K562 (cell line): ENCODE results near the gene EEF2K. TPM values are rescaled to one million over a fixed set of nuclear protein-coding genes. Genes with fewer than 3 reads are reported as not detected.

Experiments used
- ATAC-seq: fragments of 200-7000 bp; cut with Tn5 transposase; 3 replicates; pipeline ENCODE4 v1.9.1; 2020; ENCODE audit warnings: moderate library complexity
- BruUV-seq: library from RNA; stranded (reverse); fragments of 400-500 nt; replicated peaks from 2 replicates; lab custom pipeline; 2021; lab: Mats Ljungman, UMichigan
- CTCF ChIA-PET: fragments of 300-600 bp; formaldehyde crosslinking; extraction: SDS; loops from one replicate; lab custom pipeline; 2021; ENCODE audit warnings: low intra/inter-chr PET ratio; lab: Yijun Ruan, JAX
- POLR2A ChIA-PET: fragments of 300-600, 350-650 bp; sonication (Branson Sonifier 250); formaldehyde crosslinking; extraction: SDS; loops from one replicate; lab custom pipeline; 2021; ENCODE audit warnings: antibody characterized with exemption, inconsistent platforms; lab: Yijun Ruan, JAX
- DNase-seq, 4 experiments: peaks; one replicate each; pipeline versions ENCODE4 v3.0.0 to v3.0.0-alpha.2; 2011 to 2018; ENCODE audit warnings: low spot score in 3 of 4, mixed read lengths in 3 of 4; ENCODE audit errors: extremely low read depth in 1 of 4
- FAIRE-seq: peaks from 2 replicates; lab custom pipeline; 2011; peaks lifted over from hg19 to GRCh38; lab: Jason Lieb, UNC
- H2AFZ ChIP-seq: 2 replicates; pipeline ENCODE4 v1.6.0; 2011; ENCODE audit warnings: low read depth, low read length, control low read depth, inconsistent platforms
- H3K27ac ChIP-seq: fragments of 200-600 bp; 3 replicates; pipeline ENCODE4 v1.8.0; 2011; ENCODE audit warnings: low read depth, mild to moderate bottlenecking, control low read depth, inconsistent platforms, low read length, moderate library complexity, mixed read lengths; ENCODE audit errors: extremely low read depth
- H3K27me3 ChIP-seq, 2 experiments: fragments of 300-600 bp in 1 of 2; 2 replicates in 1 of 2; 3 replicates in 1 of 2; pipeline versions ENCODE4 v1.6.0 to v1.8.0; 2011; ENCODE audit warnings: inconsistent platforms in 2 of 2, low read length in 2 of 2, mild to moderate bottlenecking in 1 of 2, mixed read lengths in 1 of 2, moderate library complexity in 1 of 2; ENCODE audit not compliant: control insufficient read depth in 2 of 2, insufficient read depth in 2 of 2
- H3K36me3 ChIP-seq: fragments of 300-600 bp; 3 replicates; pipeline ENCODE4 v1.8.0; 2011; ENCODE audit warnings: mild to moderate bottlenecking, low read length, inconsistent platforms; ENCODE audit not compliant: control insufficient read depth, insufficient read depth
- H3K4me1 ChIP-seq, 2 experiments: fragments of 200-600 bp in 1 of 2; replicated peaks in 1 of 2; 2 replicates in 1 of 2; 3 replicates in 1 of 2; pipeline versions ENCODE4 v1.5.1 to v1.8.0; 2011; ENCODE audit warnings: inconsistent platforms in 2 of 2, low read length in 2 of 2, mild to moderate bottlenecking in 1 of 2, mixed read lengths in 1 of 2, moderate library complexity in 1 of 2; ENCODE audit not compliant: control insufficient read depth in 2 of 2, insufficient read depth in 2 of 2
- H3K4me2 ChIP-seq: 2 replicates; pipeline ENCODE4 v1.6.1; 2011; ENCODE audit warnings: low read length, control low read depth, inconsistent platforms, mixed read lengths; ENCODE audit not compliant: insufficient read depth
- H3K4me3 ChIP-seq: fragments of 200-600 bp; sonication (generic), shearing (Covaris generic); 2 replicates; pipeline ENCODE4 v1.5.1; 2016; ENCODE audit warnings: control low read depth, inconsistent platforms
- H3K79me2 ChIP-seq: fragments of 200-600 bp; 3 replicates; pipeline ENCODE4 v1.8.0; 2011; ENCODE audit warnings: low read length, inconsistent platforms; ENCODE audit not compliant: control insufficient read depth, insufficient read depth
- H3K9ac ChIP-seq, 2 experiments: 2 replicates each; pipeline versions ENCODE4 v1.6.0 to v1.6.1; 2011; ENCODE audit warnings: low read depth in 2 of 2, low read length in 2 of 2, control low read depth in 1 of 2, inconsistent platforms in 1 of 2, mild to moderate bottlenecking in 1 of 2, mixed read lengths in 1 of 2; ENCODE audit not compliant: insufficient read depth in 1 of 2
- H3K9me1 ChIP-seq: one replicate; pipeline ENCODE4 v1.6.0; 2011; ENCODE audit warnings: inconsistent platforms, mild to moderate bottlenecking, low read length, moderate library complexity; ENCODE audit not compliant: control insufficient read depth, insufficient read depth
- H3K9me3 ChIP-seq: replicated peaks from 2 replicates; pipeline ENCODE4 v1.5.1; 2011; ENCODE audit warnings: low read depth, low read length, inconsistent platforms; ENCODE audit not compliant: control insufficient read depth, insufficient read depth
- H4K20me1 ChIP-seq: replicated peaks from 2 replicates; pipeline ENCODE4 v1.6.1; 2011; ENCODE audit warnings: low read length, inconsistent platforms, mixed read lengths; ENCODE audit not compliant: control insufficient read depth, insufficient read depth
- ETV1 ChIP-seq: fragments of 450-650 bp; conservative IDR thresholded peaks from 2 replicates; pipeline ENCODE4 v1.6.1; 2016; ENCODE audit warnings: missing genetic modification characterization, control low read depth, low read depth, missing compliant biosample characterization
- FOXA3 ChIP-seq, 2 experiments: fragments of 450-650 bp in 1 of 2; sonication (generic) in 1 of 2; formaldehyde crosslinking; IDR thresholded peaks in 1 of 2; conservative IDR thresholded peaks in 1 of 2; 2 replicates each; pipeline versions ENCODE4 v1.4.0 to v1.8.0; 2020 to 2022; ENCODE audit warnings: mild to moderate bottlenecking in 2 of 2, missing genetic modification reagents in 1 of 2
- KDM1A ChIP-seq, 2 experiments: fragments of 450-650 bp; IDR thresholded peaks; 2 replicates each; pipeline ENCODE4 v1.6.1; 2016; ENCODE audit warnings: mild to moderate bottlenecking in 2 of 2
- LCOR ChIP-seq: sonication (generic); formaldehyde crosslinking; IDR thresholded peaks from 2 replicates; pipeline ENCODE4 v1.8.0; 2022; ENCODE audit warnings: mild to moderate bottlenecking, missing genetic modification reagents
- MCM2 ChIP-seq: fragments of 450-650 bp; IDR thresholded peaks from 2 replicates; pipeline ENCODE4 v1.6.1; 2017; ENCODE audit warnings: low read depth, mild to moderate bottlenecking
- PHF21A ChIP-seq: fragments of 450-650 bp; IDR thresholded peaks from 2 replicates; pipeline ENCODE4 v1.6.1; 2017; ENCODE audit warnings: low read depth, borderline replicate concordance
- THRB ChIP-seq: fragments of 450-650 bp; formaldehyde crosslinking; conservative IDR thresholded peaks from 2 replicates; pipeline ENCODE4 v1.4.0; 2022; ENCODE audit warnings: mild to moderate bottlenecking, missing genetic modification characterization
- ZBED1 ChIP-seq: IDR thresholded peaks from 2 replicates; pipeline ENCODE4 v1.6.1; 2014
- ZNF197 ChIP-seq: fragments of 200-800 bp; sonication (Bioruptor generic); IDR thresholded peaks from 2 replicates; pipeline ENCODE4 v1.6.1; 2016; ENCODE audit warnings: low read depth, missing genetic modification characterization, missing compliant biosample characterization
- ZNF324 ChIP-seq: fragments of 250-450 bp; sonication (Bioruptor Pico); IDR thresholded peaks from 2 replicates; pipeline ENCODE4 v1.4.0; 2020; ENCODE audit warnings: mild to moderate bottlenecking
- ZNF436 ChIP-seq: fragments of 250-450, 450-650 bp; sonication (Bioruptor Pico); formaldehyde crosslinking; IDR thresholded peaks from 2 replicates; pipeline ENCODE4 v1.7.0; 2020; ENCODE audit warnings: mild to moderate bottlenecking
- WGBS: fragments of 100-300 bp; shearing (Covaris generic); methylation state at CpG from one replicate; pipeline ENCODE4 v1.1.6; 2016; ENCODE audit warnings: low coverage, mixed read lengths; ENCODE audit not compliant: insufficient coverage; ENCODE audit errors: missing lambda C conversion rate; 5-methylcytosine and 5-hydroxymethylcytosine counted together
- in situ Hi-C: fragments of 300-500 bp; cut with MboI; formaldehyde crosslinking; loops from 4 replicates; pipeline ENCODE4 v1.15.0; 2018; ENCODE audit warnings: inconsistent platforms, mixed read lengths
- intact Hi-C: fragments of 100-400 bp; cut with micrococcal nuclease; formaldehyde crosslinking; loops from 2 replicates; pipeline ENCODE4 v1.14.2; 2022
- polyA plus RNA-seq, 8 experiments: library from polyadenylated mRNA; depleted of rRNA in 4 of 8; stranded (reverse) in 5 of 8; unstranded in 3 of 8; fragments of >200 nt; fragmentation: Nextera tagmentation in 2 of 8; fragmentation: Illumina TruSeq in 1 of 8; extraction: Ambion mirVana in 2 of 8; extraction: Trizol in 1 of 8; gene quantifications; 2 replicates each; pipeline versions ENCODE4 v1.2.1 to v1.2.3, GENCODE V29; 2011 to 2014; ENCODE audit warnings: inconsistent platforms in 1 of 8, missing spikeins in 1 of 8
- total RNA-seq, 7 experiments: library from RNA; depleted of rRNA in 6 of 7; stranded (reverse); fragments of >200 nt in 6 of 7; fragmentation: Illumina TruSeq in 2 of 7; extraction: Trizol in 2 of 7; gene quantifications; 2 replicates each; pipeline versions ENCODE4 v1.2.1 to v1.2.3, GENCODE V29; 2011 to 2021; ENCODE audit warnings: low replicate concordance in 1 of 7
- TF ChIP-seq, protein P1 (sequence below): fragments of 200-800 bp; sonication (Bioruptor generic); IDR thresholded peaks from 2 replicates; pipeline ENCODE4 v1.6.1; 2017; ENCODE audit warnings: missing genetic modification characterization, missing compliant biosample characterization
- TF ChIP-seq, protein P2 (sequence below): fragments of 250-450 bp; sonication (Bioruptor Pico); IDR thresholded peaks from 2 replicates; pipeline ENCODE4 v1.9.0; 2021; ENCODE audit warnings: mild to moderate bottlenecking
- TF ChIP-seq, protein P3 (sequence below): IDR thresholded peaks from 2 replicates; pipeline ENCODE4 v1.6.1; 2011; ENCODE audit warnings: borderline replicate concordance, low read depth, mild to moderate bottlenecking, moderate library complexity, low read length; ENCODE audit not compliant: insufficient read depth, poor library complexity, severe bottlenecking

EEF2K gene
- total and polyA plus RNA-seq, 9 of the 15 experiments (the other 6 are each of a cell fraction or from before 2014, with no cell fraction given): 3.0 to 35.2 (median 12.2) TPM

DNA sequence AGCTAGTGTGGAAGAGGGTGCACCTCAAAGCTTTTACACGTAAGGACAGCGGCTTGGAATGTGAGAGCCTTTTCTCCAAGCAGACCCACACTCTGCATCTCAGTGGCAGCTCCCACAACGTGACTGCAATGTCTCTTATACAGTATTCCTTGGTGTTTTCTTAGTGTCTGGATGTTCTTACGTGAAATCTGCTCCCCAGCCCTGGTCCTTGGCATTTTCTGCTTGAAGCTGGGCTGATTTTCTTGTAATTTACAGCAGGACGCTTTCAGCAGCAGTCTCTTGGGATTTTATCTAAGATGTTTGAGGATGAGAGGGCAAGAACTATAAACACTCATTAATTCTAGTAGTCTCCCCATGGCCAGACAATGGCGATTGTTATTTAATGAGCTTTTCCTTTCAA lies 79.0 kb downstream of the EEF2K start:
- Histone ChIP-seq H4K20me1 (no peaks in the 10 kb centered on the region), H3K27ac (no peak overlapping the region), H3K4me2 (no peak overlapping the region), H3K9ac (no peak overlapping the region), H3K36me3 (peaks cover 53% of the 10 kb centered on the region), H3K9me1 (no peaks in the 10 kb centered on the region), H3K4me1 (peaks cover 13 to 20% of the 10 kb centered on the region in 2 experiments; a peak in 4 of 5 replicates), H3K9me3 (no peaks in the 10 kb centered on the region), H3K27me3 (no peaks in the 10 kb centered on the region), H3K4me3 (no peak overlapping the region), H3K79me2 (no peaks in the 10 kb centered on the region), H2AFZ (no peak overlapping the region)
- FAIRE-seq (no peak), DNase-seq (no peak), ATAC-seq (no peak)
- in situ Hi-C loops: no loop called here
- intact Hi-C loops: no loop called here
- 94% methylated on average over 6 of the region's 6 CpGs for WGBS
- TF ChIP-seq ZBED1: no peak
- TF ChIP-seq, protein P1, sequence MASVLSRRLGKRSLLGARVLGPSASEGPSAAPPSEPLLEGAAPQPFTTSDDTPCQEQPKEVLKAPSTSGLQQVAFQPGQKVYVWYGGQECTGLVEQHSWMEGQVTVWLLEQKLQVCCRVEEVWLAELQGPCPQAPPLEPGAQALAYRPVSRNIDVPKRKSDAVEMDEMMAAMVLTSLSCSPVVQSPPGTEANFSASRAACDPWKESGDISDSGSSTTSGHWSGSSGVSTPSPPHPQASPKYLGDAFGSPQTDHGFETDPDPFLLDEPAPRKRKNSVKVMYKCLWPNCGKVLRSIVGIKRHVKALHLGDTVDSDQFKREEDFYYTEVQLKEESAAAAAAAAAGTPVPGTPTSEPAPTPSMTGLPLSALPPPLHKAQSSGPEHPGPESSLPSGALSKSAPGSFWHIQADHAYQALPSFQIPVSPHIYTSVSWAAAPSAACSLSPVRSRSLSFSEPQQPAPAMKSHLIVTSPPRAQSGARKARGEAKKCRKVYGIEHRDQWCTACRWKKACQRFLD (CRISPR knock-in tag): no peak
- no peak for TF ChIP-seq KDM1A (IDR thresholded peaks at IDR 0.05)
- TF ChIP-seq ZNF197 (CRISPR knock-in tag): no peak
- no peak for TF ChIP-seq FOXA3 (CRISPR knock-in tag; conservative IDR thresholded peaks at IDR 0.05 in 1 of 2, IDR thresholded peaks at IDR 0.05 in 1 of 2)
- no peak for TF ChIP-seq ZNF436 (CRISPR knock-in tag)
- TF ChIP-seq LCOR (CRISPR knock-in tag): no peak
- TF ChIP-seq THRB: no peak
- TF ChIP-seq PHF21A: no peak
- TF ChIP-seq ZNF324 (CRISPR knock-in tag): no peak
- no peak for TF ChIP-seq MCM2
- TF ChIP-seq, protein P2, sequence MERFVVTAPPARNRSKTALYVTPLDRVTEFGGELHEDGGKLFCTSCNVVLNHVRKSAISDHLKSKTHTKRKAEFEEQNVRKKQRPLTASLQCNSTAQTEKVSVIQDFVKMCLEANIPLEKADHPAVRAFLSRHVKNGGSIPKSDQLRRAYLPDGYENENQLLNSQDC (CRISPR knock-in tag): no peak
- TF ChIP-seq, protein P3, sequence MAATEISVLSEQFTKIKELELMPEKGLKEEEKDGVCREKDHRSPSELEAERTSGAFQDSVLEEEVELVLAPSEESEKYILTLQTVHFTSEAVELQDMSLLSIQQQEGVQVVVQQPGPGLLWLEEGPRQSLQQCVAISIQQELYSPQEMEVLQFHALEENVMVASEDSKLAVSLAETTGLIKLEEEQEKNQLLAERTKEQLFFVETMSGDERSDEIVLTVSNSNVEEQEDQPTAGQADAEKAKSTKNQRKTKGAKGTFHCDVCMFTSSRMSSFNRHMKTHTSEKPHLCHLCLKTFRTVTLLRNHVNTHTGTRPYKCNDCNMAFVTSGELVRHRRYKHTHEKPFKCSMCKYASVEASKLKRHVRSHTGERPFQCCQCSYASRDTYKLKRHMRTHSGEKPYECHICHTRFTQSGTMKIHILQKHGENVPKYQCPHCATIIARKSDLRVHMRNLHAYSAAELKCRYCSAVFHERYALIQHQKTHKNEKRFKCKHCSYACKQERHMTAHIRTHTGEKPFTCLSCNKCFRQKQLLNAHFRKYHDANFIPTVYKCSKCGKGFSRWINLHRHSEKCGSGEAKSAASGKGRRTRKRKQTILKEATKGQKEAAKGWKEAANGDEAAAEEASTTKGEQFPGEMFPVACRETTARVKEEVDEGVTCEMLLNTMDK: no peak
- TF ChIP-seq ETV1 (tag): no peak
- CTCF ChIA-PET: no interaction called here
- POLR2A ChIA-PET: interaction anchor here (0.9 to 1.1 kb wide), 2 partner anchors 14 to 23 kb away, joined by 3 to 4 read pairs; no protein-coding TSS in a partner anchor
- BruUV-seq: no TSS peak
